ENCODE results near the gene ZNF107.

ZNF107 gene

GRCh38 chr7:64665980-64666662 lies at the start of gene ZNF107:
Gene ZNF107, plus strand, starts transcription at chr7:64666133. Its CDS starts 150 bp downstream, at chr7:64666283.
- peak; percentile 92 for DNase-seq

GRCh38 chr7:64618785-64619456 lies 47.0 kb upstream of the ZNF107 start:
- DNase-seq, result peak; percentile 67

GRCh38 chr7:64619705-64620104 lies 46.2 kb upstream of the ZNF107 start:
- no peak for DNase-seq

- DNase-seq, result no peak
These were observed 44.3 kb upstream of the ZNF107 start for GRCh38 chr7:64621656-64622055.

GRCh38 chr7:64625114-64626082 lies 40.5 kb upstream of the ZNF107 start:
- peak; percentile 12 for DNase-seq

GRCh38 chr7:64626083-64626469 lies 39.9 kb upstream of the ZNF107 start:
- no peak for DNase-seq

GRCh38 chr7:64626557-64626956 lies 39.4 kb upstream of the ZNF107 start:
- no peak for DNase-seq

DNA sequence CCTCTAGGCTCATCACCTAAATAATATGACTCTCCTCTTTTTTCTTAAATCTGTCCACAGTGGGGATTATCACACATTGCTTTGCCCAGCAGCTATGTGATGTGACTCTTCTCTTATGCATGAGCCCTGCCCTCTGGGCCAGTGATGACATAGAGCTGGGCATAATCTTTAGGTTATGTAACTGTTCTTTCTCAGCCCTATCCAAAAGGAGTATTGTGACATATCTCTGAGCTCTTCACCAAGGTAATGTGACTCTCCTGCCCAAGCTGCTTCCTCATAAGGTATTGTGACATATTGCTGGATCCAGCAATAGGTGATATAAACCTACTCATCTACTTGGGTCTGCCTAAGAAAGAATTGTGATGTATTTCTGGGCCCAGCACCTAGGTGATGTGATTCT lies 37.7 kb upstream of the ZNF107 start:
- DNase-seq, result no peak

GRCh38 chr7:64628721-64629120 lies 37.2 kb upstream of the ZNF107 start:
- DNase-seq, result no peak

GRCh38 chr7:64630496-64630895 lies 35.4 kb upstream of the ZNF107 start:
- peak; percentile 18 for DNase-seq

DNA sequence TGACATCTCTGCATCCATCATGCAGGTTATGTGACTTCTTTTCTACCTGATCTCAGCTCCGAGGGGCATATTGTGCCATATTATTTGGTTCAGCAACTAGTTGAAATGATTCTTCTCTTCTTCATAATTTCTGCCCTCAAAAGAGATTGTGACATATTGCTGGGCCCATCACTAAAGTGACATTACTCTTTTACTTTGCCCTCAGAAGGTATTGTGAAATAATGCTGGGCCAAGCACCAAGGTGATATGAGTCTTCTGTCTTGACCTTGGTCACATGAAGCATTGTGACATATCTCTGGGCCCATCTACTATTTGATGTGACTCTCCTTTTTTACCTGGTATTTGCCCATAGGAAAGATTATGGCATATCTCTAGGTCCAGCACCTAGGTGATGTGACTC lies 33.9 kb upstream of the ZNF107 start:
- DNase-seq, result no peak

DNA sequence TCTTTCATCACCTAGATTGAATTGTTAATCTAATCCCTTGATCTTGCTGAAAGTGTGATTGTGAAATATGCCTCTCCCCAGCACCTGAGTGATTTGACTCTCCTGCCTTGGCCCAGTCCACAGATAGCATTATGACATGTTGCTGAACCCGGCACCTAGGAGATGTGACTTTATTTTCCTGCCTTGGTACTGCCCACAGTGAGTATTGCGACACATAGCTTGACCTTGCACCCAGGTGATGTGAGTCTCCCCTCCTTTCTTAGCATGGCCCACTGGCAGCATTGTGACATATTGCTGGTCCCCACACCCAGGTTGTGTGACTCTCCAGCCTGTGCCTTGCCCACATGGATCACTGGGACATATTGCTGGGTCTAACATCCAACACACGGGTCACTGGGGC lies 32.5 kb upstream of the ZNF107 start:
- DNase-seq, result no peak

GRCh38 chr7:64634406-64635062 lies 31.4 kb upstream of the ZNF107 start:
- DNase-seq, result no peak

- no peak for DNase-seq
These were observed 29.5 kb upstream of the ZNF107 start for GRCh38 chr7:64636386-64636785.

- DNase-seq, result no peak
These were observed 28.1 kb upstream of the ZNF107 start for GRCh38 chr7:64637521-64638445.

DNA sequence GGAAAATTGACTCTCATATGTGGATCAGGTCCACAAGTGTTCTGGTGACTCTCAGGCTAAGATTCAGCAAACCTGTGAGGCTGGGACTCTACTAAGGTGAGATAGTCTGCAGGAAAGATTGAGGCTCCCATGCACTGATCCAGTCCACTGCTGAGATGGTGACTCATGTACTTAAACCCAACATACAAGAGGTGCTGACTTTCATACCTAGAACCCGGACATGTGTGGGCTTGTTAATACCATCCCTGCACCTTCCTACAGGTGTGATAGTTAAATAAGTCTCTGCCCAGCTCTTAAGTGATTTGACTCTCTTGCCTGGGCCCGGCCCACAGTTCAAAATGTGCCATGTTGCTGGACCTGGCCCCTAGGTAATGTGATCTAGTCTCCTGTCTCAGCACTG lies 27.1 kb upstream of the ZNF107 start:
- DNase-seq, result no peak

- no peak for DNase-seq
These were observed 26.5 kb upstream of the ZNF107 start for GRCh38 chr7:64639267-64640001.

GRCh38 chr7:64640504-64640903 lies 25.4 kb upstream of the ZNF107 start:
- no peak for DNase-seq

- DNase-seq, result no peak
These were observed 23.9 kb upstream of the ZNF107 start for GRCh38 chr7:64642046-64642445.

- DNase-seq, result no peak
These were observed 23.1 kb upstream of the ZNF107 start for GRCh38 chr7:64642875-64643274.

- DNase-seq, result no peak
These were observed 22.4 kb upstream of the ZNF107 start for GRCh38 chr7:64643566-64643965.

All from NCI-H1105 treated with DMSO at 0.1 percent for 48 hours (cell line).